ENCODE measurements around the gene DTX4.
A peak's percentile ranks its signal among the peaks of the same experiment; 100 is the strongest.

The DTX4 gene

DNA sequence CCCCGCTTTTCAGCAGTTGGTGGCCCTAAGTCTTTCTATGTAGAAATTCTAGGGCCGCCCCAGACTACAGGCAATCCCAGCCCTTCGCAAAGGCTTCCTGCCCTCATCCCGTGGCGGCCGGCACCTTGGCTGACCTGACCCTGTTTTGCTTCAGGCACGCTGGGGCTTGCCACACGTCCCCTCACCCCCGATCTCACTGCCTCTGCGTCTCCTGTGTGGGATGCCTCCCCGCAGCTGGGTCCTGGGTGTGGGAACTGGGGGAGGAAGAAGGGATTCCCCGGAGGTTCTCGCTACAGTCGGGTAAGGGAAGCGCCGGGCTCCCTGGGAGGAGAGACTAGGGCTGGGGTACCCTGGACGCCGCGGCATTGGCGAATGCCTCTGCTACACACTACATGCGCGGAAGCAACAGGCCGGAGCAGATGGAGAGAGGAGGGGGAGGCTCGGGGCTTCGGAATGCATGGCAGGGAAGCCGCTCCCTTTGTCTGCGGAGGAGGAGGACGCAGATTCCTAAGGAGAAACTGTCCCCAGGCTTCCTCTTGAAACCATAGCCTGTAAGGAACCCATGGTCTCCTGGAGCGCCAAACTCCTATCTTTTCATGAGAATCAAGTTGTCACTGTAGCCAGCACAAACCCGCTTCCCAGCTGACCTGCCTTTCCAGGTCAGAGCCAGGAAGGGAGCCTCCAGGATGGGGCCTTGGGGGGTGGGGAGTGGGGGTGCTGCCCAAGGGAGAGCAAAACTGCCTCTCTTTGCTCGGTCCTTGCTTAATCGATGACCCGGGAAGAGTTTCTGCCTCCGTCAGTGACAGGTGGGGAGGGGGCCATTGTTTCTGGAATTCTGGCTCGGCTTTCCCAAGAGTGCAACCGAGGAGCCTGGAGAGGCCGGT, 1.4 kb downstream of the DTX4 start:
- DNase-seq: peak; percentile 32

DNA sequence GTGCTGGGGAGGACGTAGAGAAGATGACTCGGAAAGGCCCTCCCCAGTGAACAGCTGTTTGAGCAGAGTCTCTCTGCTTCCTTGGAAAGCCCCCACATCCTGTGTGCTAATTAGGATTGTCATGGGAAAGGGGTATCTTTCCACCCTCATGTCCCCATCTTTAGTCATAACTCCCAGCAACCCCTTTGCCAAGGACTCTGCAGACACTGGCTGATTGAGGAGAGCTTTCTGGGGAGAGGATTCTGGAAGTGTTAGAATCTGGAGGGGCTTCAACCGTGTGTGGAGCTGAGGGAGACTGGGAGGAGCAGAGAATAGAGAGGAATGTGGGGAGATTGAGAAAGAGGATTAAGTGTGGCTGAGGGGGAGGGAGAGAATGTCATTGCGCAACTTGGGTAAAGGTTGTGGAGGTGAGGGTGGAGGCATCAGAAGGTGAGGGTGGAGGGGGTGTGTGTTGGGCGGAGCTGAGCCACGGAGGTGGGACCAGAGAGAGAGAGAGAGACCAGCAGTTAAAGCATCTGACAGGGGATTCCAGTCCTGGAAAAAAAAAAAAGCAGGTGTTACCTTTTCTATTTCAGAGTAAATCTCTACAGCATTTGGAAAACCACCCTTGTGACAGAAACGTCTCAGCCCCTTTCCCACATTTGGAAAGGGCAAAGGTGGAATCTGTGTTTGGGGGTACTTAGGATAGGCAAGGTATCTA, 2.2 kb downstream of the DTX4 start:
- DNase-seq: no peak

DNA sequence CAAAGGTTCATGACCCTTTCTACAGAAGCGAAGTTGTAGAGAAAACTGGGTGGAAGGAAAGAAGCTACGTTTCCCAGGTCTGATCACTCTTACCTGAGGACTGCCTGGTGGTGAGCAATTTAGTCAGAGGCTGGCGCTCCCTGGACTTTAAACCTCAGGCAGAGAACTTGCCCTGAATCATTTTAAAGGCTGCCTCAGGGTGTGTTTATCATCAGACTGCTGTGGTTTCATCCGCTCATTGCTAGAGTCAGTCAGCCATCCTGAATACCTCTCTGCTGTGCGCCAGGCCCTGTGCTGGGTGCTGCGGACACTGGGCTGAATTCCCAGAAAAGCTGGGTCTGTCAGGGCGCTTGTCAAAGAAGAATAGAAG, 2.7 kb downstream of the DTX4 start:
- DNase-seq: no peak

DNA sequence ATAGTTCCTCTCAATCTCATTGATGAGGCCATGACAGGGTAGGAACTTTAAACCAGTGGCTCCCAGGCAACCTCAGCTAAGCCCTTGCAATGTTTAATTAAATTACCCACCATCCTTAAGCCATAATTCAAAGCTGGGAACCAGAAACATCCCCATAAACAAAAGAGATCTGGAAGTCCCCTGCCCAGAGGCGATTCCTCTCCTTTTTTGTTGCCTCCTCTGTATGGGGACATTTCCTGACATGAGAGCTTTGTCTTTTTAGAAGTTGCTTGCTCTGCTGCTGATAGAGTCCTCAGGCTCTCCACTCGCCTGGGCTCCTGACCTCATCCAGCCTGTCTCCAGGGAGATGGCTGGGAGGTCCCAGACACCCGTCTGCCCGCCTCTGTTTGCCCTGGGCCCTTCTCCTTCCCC, 3.2 kb downstream of the DTX4 start:
- no peak for DNase-seq

DNA sequence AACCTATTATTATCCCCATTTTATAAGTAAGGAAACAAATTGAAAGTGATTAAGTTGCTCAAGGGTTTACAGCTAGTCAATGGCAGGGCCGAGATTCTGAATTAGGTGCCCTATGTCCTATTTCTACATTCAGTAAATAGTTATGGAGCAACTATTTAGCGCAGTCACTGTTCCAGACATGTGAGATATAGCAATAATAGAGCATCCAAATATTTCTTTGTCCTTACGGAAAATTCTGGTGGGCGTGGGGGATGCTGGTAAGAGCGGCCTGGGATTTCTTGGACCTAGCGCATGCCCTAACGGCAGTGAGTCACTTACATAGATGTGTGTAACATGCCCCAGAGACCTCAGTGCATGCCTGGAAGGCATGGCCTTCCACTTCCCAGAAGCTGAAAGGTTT, 4.4 kb downstream of the DTX4 start:
- DNase-seq: no peak

DNA sequence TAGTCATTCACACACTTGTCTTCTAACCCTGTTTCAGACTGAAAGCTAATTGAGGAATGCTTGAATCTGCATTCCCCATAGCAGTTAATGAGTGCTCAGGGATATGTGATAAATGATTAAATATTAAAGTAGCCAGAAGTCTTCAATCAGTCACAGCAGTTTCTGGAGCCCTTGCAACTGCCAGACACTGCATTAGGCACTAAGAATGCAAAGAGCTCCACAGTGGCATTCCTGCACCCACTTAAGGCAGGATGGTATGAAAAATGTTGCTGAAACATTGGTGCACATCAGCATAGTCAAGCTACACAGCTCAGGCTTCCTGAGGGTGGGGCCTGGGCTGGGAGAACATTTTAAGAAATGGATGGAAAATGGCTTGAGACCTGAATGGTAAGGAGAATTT, 6.5 kb downstream of the DTX4 start:
- no peak for DNase-seq

DNA sequence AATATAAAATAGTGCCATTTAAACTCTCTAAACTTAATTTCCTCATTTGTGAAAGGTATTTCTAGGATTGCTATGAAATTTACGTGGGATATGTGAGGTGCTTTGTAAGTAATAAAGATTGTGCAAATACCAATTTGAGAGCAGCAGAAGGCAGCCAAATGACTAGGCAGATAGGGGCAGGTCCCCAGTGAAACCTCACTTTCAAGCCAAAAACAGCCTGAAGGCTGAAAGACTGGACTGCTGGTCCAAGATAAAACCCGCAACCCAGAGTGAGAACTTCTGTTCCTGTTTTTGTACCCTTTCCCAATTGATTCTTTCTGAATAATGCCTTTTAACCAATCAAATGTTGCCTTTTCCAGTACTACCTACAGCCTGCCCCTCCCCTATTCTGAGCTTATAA, 7.2 kb downstream of the DTX4 start:
- no peak for DNase-seq

DNA sequence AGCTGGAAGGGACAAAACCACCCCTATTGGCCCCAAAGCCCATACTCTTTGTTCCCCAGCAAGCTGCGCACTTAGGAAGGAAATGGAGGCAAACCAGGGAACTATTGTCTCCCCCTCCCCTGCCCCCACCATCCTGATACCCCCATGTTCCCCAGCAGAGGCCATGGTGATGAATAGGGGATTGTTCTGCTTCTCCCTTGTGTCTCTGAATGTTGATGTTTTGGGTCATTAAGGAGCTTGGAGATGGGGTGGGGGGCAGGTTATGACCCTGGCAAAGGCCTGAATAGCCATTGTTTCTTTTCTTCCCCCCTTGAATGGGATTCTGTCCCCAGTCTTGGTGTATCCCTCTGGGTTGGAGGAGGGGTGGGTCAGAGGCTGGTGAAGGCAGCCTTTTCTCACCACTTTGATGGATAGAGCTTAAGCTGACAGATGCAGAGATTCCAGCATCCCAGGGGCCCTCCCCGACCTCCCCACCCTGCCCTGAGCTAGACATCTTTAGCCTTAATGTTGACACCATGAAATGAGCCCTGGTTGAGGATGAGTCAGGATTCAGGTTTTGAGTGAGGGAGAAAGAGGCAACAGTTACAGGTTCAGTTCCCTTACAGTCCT, 8.3 kb downstream of the DTX4 start:
- no peak for DNase-seq

DNA sequence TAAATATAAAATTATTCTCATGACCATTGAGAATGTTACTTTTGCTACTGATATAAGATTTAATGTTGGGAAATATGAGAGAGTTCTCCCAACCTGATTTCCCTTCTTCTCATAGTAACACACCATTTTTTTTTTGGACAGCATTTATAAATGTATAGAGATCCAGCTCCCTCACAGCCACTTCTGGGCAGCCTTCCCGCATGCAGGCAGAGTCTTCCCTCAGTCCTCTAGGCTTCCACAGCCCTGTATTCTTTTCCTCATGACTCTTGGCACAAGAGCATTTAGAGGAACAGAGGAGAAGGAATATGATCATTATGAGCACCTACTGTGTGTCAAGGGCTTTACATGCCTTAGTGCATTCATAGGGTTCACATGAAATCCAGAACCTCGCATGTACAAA, 9.0 kb downstream of the DTX4 start:
- DNase-seq: no peak

DNA sequence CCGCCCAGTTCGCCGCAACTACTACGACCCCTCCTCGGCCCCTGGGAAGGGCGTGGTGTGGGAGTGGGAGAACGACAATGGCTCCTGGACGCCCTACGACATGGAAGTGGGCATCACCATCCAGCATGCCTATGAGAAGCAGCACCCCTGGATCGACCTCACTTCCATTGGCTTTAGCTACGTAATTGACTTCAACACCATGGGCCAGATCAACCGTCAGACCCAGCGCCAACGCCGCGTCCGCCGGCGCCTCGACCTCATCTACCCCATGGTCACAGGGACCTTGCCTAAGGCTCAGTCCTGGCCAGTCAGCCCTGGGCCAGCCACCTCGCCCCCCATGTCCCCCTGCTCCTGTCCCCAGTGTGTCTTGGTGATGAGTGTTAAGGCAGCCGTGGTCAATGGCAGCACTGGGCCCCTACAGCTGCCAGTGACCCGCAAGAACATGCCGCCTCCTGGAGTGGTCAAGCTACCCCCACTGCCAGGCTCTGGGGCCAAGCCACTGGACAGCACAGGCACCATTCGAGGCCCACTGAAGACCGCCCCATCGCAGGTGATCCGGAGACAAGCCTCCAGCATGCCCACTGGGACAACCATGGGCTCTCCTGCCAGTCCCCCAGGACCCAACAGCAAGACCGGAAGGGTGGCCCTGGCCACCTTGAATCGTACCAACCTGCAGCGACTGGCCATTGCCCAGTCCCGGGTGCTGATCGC, 10.0 kb downstream of the DTX4 start:
- no peak for DNase-seq

DNA sequence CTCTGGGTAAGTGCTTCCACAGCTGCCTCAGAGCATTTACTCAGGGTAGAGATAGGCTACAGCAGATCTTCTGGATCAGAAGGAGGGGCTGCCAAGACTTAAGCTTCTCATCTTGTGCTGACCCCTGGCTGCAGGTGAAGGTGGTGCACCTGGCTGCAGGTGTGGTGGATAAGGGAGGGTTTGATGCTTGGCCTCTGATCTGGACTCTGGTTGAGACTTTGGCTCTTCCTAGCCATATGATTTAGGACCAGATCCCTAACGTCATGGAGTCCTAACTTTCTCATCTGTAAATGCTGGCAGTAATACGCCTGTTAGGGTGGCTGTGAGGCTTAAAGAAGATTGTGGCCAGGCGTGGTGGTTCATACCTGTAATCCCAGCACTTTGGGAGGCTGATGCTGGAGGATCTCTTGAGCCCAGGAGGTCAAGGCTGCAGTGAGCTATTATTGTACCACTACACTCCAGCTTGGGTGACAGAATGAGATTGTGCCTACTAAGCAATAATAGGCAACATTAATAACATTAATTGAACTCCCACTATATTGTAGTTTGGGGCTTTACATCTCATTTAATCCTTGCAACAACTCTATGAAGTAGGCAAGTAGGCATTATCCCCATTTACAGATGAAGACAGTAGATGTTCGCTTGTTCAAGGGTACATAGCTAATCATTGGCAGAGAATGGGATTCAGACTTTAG, 10.7 kb downstream of the DTX4 start:
- no peak for DNase-seq

DNA sequence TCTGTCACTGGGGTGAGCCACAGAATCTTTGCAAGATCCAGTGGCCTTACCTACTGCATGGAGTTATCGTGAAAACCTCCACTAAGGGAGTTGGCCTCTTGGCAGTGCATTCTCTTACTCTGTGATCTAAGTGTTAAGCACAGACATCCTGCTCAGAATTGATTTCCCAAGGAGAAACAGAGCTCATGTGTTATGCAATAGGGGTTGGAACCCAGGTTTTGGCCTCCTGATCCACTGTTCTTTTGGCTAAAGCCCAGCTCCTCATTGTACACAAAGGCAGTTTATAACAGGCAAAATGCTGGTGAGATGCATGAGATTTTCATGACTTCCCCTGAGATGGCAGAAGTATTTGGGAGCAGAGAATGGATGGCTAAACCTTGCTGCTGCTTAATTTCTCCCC, 11.8 kb downstream of the DTX4 start:
- no peak for DNase-seq

DNA sequence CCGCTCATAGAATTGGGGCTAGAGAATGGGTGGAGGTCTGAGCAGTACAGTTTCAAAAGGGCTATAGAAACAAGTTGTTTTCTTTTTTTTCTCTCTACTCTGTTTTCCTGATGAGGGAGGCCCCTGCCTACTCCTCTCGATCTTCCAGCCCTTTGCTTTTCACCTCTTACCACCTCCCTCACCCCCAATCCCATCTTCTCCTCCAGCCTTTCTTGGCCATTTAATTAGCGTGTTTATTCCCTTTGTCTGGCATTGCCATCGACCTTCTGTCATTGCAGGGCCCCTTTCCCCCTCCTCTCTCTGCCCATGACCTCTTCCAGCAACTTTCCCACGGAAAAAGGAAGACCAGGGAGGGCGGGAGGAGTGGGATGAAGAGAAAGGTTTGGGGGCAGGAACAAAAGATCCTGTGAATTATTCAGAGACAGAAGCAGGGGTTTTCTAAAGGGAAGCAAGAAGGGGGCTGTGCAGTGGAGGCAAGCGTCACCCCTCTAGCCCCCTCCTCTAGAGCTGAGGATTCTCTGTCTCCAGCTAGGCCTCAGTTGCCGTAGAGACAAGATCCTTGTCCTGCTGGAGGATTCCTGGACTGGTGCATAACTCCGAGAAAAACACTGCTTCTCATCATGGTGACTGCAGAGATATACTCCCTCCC, 12.9 kb downstream of the DTX4 start:
- no peak for DNase-seq

DNA sequence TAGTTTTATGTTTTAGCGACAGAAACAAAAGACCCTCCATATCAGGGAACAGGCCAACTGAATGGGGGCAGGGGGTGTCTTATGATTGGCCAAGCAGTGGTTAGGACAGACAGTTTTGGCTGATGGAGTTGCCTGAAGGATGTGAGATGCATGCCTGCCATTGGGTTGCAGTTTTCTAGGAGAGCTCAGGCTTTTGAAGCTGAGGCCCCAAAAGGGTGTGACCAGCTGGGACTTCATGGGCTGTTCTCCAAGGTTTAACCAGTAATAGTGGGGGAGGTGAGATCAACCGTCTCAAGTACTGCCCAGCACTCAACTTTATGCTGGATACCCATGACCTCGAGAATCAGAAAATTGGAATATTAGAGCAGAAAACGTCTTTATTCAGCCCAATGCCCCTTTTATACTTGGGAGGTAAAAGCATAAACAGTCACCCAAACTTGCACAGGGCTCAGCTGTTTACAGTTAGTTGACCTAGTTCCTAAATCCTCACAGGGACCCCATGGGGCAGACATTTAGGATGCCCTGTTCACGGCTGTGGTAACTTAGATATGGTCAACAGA, 13.5 kb downstream of the DTX4 start:
- no peak for DNase-seq

DNA sequence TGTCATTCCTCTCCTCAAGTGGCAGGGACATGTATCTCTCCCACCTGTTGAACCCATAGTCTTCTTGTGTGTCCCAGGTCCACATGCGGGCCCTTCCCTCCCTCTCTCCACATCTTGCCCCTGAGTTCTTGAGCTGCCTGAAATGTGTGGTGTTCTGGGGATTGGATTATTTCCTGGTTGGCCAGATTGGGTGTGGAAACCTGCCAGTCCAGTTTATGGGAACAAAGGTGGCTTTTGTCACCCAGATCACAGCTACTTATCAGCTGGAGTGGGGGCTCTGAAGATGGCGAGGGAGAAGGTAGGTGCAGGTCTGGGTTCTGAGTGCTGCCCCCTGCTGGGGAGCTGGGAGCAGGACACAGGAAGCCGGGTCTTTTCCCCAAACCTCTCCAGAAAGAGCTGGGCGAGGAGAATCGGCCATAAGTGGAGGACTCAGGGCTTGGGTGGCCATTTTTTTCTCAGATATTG, 14.2 kb downstream of the DTX4 start:
- DNase-seq: peak; percentile 73

DNA sequence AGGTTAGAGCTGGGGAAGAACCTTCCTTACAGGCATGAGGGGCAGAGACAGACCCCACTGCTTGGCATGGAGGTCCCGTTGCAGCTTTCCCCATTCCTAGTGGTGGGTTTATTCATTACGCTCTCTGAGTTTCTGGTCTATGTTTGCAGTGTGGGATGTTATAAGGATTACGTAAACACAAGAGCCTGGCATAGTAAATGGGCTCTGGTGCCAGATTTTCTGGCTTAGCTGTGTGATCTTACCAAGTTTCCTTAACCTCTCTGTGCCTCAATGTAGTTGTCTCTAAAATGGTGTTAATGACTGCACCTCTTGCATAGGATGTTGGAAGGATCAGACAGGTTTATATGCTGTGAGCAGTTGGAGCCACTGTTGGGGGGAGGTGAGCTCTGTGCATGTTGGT, 15.1 kb downstream of the DTX4 start:
- DNase-seq: no peak

DNA sequence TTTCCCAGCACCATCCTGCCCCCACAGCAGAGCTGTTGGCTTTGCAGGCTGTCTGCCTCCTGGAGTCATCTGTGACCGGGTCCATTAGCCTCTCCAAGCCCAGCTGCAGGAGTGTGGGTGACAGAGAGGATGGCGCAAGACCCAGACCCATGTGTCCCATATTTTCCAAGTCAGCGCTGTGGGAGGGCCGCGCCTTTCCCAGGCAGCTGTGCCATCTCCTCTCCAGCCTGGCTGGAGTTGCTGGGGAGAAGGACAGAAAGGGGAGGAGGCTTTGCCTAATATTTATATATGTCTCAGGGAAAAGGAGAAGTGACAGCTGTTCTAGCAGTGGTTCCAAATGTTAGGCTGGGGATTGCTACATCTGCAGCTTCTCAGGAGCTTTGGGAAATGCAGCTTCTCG, 15.7 kb downstream of the DTX4 start:
- DNase-seq: no peak

DNA sequence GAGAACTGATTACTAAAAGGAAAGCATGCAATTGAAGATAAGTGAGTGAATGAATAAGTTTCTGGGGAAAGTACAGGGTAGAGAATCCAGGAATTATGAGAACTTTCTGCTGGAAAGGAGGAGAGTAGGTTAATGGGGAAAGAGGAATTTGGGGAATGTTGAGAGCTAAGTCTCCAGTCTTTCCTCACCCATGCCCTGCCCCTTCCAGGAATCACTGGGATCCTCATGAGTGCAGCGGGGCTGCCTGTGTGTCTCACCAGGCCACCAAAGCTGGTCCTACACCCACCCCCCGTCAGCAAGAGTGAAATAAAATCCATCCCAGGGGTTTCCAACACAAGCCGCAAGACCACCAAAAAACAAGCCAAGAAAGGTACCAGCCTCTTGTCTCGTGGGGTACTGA, 17.0 kb downstream of the DTX4 start:
- DNase-seq: no peak

DNA sequence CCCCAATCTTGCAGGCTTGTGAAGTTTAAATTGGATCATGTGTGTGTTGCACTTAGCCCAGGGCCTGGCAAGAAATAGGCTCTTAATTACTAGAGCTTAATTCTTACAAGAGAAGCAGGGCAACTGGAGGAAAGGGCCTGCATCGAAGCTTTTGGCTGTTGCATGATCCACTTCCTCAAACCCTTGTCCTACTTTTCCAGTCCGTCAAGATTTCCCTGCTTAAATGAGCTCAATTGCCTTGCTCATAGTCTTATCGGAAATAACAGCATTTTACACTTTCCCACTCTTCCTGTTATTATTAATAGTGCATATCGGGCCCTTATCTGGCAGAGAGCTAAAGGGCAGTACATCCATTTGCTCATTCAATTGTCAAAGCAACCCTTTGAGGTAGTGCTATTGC, 18.1 kb downstream of the DTX4 start:
- no peak for DNase-seq

DNA sequence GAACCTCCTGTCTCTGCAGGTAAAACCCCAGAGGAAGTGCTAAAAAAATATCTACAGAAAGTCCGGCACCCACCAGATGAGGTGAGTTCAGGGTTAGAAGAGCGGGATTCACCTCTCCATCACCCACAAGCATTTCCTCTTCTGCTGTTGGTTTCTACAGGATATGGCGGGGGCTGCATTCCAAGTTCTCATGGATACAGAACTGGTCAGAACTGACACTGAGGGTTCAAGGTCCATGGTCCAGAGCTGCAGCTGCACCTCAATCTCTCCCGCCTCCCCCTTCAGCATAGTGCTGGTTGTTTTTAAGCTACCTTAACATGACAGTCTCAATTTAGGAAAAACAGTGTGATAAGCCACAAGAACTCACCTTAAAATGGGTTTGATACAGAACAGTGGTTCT, 19.2 kb downstream of the DTX4 start:
- no peak for DNase-seq

DNA sequence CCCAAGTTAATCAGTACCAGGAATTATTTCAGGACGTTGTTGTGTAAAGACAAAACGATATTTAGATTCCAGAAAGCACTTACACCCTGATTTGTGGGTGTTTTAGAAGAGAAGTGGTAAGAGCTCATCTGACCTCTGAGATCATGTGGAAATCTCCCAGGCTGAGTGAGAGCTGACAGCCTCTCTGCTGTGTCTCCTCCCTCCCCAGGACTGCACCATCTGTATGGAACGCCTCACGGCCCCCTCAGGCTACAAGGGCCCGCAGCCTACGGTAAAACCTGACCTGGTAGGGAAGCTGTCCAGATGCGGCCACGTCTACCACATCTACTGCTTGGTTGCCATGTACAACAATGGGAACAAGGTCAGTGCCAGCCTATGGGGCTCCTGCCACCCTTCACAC, 20.0 kb downstream of the DTX4 start:
- no peak for DNase-seq

DNA sequence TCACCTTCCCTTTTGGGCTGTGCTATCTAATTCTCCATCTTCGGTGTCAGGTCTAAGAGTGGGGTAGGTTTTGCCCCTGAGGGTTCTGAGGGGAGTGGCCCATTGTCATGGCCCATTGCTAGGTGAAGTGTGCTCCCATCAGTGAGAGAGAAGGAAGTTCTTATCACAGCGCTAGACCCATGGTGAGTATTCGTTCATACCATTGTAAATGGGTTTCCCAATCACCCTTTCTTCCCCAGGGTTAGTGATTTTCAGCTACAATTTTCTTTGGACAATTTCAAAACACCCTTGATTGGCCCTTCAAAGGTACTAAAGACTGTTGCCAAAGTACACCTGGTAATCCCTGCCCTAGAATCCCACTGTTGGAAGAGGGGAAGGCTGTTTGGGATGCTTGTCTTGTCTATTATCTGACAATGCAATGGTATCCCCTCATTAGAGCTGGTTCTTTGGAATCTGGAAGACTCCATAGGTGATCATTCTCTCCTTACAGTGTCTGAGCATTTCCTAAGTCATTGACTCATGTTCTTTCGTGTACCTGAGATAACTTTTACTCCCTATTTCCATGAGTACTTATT, 20.6 kb downstream of the DTX4 start:
- DNase-seq: no peak
